Effector CD4-positive, alpha-beta T cell (primary cell): ENCODE results near the gene ZFYVE26.
"Not testable (repeated sequence)": the region's sequence is repeated elsewhere in the genome, so short reads cannot be mapped to it uniquely, and the experiment has no call there.

Experiments
- DNase-seq: peaks from one replicate; pipeline ENCODE4 v3.0.0-alpha.2; 2020

Gene ZFYVE26

GRCh38 chr14:67704484-67705089, 111.8 kb downstream of the ZFYVE26 start:
- peak; percentile 6 for DNase-seq

- DNase-seq: no peak
These were observed 112.4 kb downstream of the ZFYVE26 start for GRCh38 chr14:67703997-67704396.

GRCh38 chr14:67701492-67701891, 114.9 kb downstream of the ZFYVE26 start, which contains the start of gene RDH12:
Gene RDH12 (plus strand): TSS chr14:67701886. CDS start chr14:67722643, 20,757 bp downstream.
- DNase-seq: not testable (repeated sequence)

GRCh38 chr14:67698179-67698578, 118.2 kb downstream of the ZFYVE26 start:
- no peak for DNase-seq

GRCh38 chr14:67697006-67697405, 119.4 kb downstream of the ZFYVE26 start:
- no peak for DNase-seq
